ENCODE results near the gene POLR2A. TPM values are rescaled to one million over a fixed set of nuclear protein-coding genes. Genes with fewer than 3 reads are reported as not detected.

POLR2A gene
- total RNA-seq, 1 donor from 2014 or later, result 175 TPM

DNA sequence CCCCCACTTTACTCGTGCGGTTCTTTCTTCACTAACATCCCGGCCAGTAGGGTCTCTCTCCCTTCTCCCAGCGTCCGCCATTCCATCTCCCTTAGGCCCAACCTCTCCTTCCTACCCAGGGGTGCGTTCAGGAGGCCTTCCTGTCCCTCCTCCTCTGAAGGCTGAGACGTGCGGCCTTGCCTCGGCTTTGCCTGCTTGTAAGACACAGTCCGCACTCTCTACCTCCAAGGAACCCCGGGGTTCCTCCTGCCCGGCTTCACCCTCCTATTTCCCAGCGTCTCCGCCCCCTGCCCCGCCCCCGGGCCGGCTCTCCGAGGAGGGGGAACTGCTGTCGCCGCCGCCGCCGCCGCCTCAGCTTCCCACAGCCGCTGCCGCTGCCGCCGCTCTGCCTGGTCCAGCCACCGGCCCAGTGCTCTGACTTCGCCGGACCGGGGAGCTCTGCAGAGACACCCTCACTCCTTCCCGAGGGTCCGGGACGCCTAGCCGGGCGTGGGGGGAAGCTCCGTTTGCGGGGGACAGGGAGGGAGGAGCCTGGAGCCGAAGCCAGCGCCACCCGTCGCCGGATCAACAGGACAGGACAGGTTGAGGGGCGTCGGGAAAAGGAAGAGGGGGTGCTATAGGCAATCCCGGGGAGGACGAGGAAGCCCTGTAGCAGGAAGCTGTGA is 46.1 kb upstream of the POLR2A start:
- peaks cover 4% of the 10 kb centered on the region for H3K36me3 Mint-ChIP-seq
- H3K4me3 Mint-ChIP-seq, result peak overlapping the region; percentile 92
- H3K9me3 Mint-ChIP-seq, result no peaks in the 10 kb centered on the region
- peaks cover 30% of the 10 kb centered on the region for H3K4me1 Mint-ChIP-seq (ENCODE audit: unreplicated experiment)
- H3K27ac Mint-ChIP-seq, result peak overlapping the region; percentile 97
- TF ChIP-seq, protein P1, sequence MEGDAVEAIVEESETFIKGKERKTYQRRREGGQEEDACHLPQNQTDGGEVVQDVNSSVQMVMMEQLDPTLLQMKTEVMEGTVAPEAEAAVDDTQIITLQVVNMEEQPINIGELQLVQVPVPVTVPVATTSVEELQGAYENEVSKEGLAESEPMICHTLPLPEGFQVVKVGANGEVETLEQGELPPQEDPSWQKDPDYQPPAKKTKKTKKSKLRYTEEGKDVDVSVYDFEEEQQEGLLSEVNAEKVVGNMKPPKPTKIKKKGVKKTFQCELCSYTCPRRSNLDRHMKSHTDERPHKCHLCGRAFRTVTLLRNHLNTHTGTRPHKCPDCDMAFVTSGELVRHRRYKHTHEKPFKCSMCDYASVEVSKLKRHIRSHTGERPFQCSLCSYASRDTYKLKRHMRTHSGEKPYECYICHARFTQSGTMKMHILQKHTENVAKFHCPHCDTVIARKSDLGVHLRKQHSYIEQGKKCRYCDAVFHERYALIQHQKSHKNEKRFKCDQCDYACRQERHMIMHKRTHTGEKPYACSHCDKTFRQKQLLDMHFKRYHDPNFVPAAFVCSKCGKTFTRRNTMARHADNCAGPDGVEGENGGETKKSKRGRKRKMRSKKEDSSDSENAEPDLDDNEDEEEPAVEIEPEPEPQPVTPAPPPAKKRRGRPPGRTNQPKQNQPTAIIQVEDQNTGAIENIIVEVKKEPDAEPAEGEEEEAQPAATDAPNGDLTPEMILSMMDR (conservative IDR thresholded peaks at IDR 0.05), result no peak
- no peak for DNase-seq (ENCODE audit: extremely low spot score, unreplicated experiment)
- H3K27me3 Mint-ChIP-seq, result peaks cover 53% of the 10 kb centered on the region

DNA sequence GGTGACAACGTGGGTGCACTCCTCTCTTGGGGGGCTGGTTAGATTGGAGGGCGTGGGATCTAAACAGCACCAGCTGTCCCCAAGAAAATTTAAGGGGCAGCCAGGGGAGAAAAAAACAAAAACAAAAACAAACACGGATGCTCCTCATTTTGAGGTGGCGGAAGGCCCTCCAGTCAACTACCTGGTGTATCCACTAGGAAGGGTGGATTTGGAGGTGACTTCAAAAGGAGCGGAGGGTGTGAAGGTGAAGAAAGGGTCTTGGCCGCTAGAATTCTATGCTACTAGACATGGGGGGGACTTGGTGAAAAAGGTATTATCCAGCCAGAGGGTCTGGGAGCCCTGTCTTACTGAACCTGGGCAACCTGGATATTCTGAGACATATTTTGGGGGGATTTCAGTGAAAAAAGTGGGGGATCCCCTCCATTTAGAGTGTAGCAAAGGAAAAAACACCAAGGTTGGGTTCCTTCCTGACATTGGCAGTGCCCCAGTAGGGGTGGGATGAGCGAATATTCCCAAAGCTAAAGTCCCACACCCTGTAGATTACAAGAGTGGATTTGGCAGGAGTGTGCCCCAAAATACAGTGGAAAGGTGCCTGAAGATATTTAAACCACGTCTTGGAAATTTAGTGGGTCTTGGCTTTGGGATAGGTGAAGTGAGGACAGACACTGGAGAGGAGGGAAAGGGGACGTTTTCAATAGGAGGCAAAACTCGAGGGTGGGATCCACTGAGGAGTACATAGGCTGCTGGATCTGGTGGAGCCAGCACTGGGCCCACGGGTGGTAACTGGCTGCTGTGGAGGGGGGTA is 45.3 kb upstream of the POLR2A start:
- TF ChIP-seq, protein P1 (conservative IDR thresholded peaks at IDR 0.05), result no peak
- H3K4me1 Mint-ChIP-seq (ENCODE audit: unreplicated experiment), result peaks cover 30% of the 10 kb centered on the region
- H3K4me3 Mint-ChIP-seq, result peak overlapping the region; percentile 92
- H3K9me3 Mint-ChIP-seq, result no peaks in the 10 kb centered on the region
- peak overlapping the region; percentile 86 for H3K27ac Mint-ChIP-seq
- peaks cover 60% of the 10 kb centered on the region for H3K27me3 Mint-ChIP-seq
- H3K36me3 Mint-ChIP-seq, result peaks cover 4% of the 10 kb centered on the region
- no peak for DNase-seq (ENCODE audit: extremely low spot score, unreplicated experiment)

DNA sequence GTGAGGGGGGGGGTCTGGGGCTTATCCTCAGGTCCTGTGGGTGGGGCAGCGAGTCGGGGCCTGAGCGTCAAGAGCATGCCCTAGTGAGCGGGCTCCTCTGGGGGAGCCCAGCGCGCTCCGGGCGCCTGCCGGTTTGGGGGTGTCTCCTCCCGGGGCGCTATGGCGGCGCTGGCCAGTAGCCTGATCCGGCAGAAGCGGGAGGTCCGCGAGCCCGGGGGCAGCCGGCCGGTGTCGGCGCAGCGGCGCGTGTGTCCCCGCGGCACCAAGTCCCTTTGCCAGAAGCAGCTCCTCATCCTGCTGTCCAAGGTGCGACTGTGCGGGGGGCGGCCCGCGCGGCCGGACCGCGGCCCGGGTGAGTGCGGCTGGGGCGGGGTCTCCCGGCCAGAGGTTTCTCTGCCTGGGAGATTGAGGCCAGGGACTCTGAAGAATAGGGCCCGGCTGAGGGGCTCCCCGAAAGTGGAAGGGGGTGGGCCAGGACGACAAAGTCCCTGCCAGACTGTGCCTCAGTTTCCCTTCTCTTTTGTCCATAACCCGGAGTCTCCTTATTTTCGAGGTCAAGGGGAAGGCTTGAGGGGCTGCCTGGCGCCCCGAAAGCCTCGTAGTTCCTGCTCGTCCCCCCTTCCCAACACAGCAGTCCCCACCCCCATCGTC is 44.6 kb upstream of the POLR2A start, which contains the start of gene FGF11:
FGF11 (plus strand) TSS at position 51 of the 651 bp plus-strand sequence; CDS start at position 160, 109 bp downstream.
- Mint-ChIP-seq H3K4me3 (peak within 1 kb of the TSS; percentile 93), H3K27me3 (peaks cover 64% of the 10 kb centered on the region), H3K4me1 (ENCODE audit: unreplicated experiment) (peaks cover 30% of the 10 kb centered on the region), H3K27ac (peak within 1 kb of the TSS; percentile 86), H3K36me3 (peaks cover 4% of the 10 kb centered on the region), H3K9me3 (no peaks in the 10 kb centered on the region)
- TF ChIP-seq, protein P1 (conservative IDR thresholded peaks at IDR 0.05), result no peak
- no peak for DNase-seq (ENCODE audit: extremely low spot score, unreplicated experiment)

DNA sequence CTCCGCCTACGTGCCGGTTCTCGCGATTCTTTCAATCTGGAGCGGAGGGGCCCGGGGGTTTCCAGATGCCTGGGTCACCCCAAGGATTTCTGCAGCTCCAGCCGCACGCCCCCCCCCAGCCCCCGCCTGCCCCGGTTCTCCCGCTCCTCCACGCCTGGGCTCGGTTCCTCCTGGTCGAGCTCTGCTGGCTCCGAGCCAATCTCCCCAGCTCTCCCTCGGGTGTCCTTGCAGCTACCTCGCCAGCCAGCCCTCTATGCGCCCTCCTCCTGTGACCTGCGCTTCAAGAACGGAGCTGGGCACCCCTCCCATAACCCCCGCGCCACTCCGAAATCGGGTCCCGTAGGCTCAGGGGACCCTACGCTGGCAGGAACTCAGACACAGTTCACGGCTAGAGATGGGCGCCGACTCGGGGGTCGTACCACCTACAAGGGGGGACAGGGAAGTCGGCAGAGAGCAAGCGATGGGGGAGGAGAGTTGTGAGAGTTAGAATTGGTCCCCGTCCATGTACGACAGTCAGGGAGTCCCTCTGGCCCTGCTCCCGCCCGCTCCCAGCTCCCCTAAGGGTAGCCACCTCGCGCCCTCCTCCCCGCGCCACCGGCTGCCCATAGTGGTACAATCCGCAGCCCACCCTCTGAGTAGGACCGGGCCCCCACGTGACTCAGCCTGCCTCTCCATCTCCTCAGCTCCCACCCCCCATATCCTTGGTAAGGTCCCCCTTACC is 43.9 kb upstream of the POLR2A start:
- Mint-ChIP-seq H3K4me1 (ENCODE audit: unreplicated experiment) (peaks cover 26% of the 10 kb centered on the region), H3K27me3 (peaks cover 63% of the 10 kb centered on the region), H3K36me3 (peaks cover 4% of the 10 kb centered on the region), H3K9me3 (no peaks in the 10 kb centered on the region), H3K4me3 (peak overlapping the region; percentile 93), H3K27ac (peak overlapping the region; percentile 86)
- TF ChIP-seq, protein P1 (conservative IDR thresholded peaks at IDR 0.05), result no peak
- DNase-seq (ENCODE audit: extremely low spot score, unreplicated experiment), result no peak

DNA sequence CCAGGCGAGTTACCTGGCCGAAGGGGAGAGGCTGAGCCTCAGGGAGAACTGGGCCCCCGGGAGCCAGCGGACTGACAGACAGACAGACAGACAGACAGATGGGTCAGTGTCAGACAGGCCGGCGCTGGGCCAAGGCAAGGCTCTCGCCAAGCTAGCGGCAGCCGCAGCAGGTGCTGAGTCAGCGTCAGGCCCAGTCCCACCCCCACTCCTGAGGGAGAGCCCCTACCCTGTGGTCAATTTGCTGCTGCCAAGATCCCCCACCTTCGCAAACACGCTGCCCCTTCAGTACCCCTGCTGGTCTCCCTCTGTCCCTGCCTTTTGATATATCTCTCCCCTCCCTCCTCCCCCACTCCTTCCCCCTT is 43.4 kb upstream of the POLR2A start:
- H3K36me3 Mint-ChIP-seq, result peaks cover 5% of the 10 kb centered on the region
- TF ChIP-seq, protein P1 (conservative IDR thresholded peaks at IDR 0.05), result peak; percentile 51
- H3K27me3 Mint-ChIP-seq, result peaks cover 65% of the 10 kb centered on the region
- H3K9me3 Mint-ChIP-seq, result no peaks in the 10 kb centered on the region
- peaks cover 29% of the 10 kb centered on the region for H3K4me1 Mint-ChIP-seq (ENCODE audit: unreplicated experiment)
- no peak for DNase-seq (ENCODE audit: extremely low spot score, unreplicated experiment)
- peak overlapping the region; percentile 93 for H3K4me3 Mint-ChIP-seq
- H3K27ac Mint-ChIP-seq, result peak overlapping the region; percentile 86
